Thoracic aorta (tissue), 2 donors: ENCODE measurements around the gene WDR48. TPM values are rescaled to one million over a fixed set of nuclear protein-coding genes. Genes with fewer than 3 reads are reported as not detected.

Experiments used
- ATAC-seq: fragments of 150-250 bp; one replicate; pipeline ENCODE4 v1.8.0; 2017; ENCODE audit warnings: low read depth; ENCODE audit not compliant: insufficient number of reproducible peaks, low FRiP score
- DNase-seq: peaks from one replicate; pipeline ENCODE4 v3.0.0-alpha.2; 2020; ENCODE audit warnings: low spot score
- H3K27ac ChIP-seq, 2 donors: fragments of 200-600 bp; sonication (generic); 1 replicate in 1 of 2; 2 replicates in 1 of 2; pipeline ENCODE4 v1.5.1; 2016; ENCODE audit warnings: mild to moderate bottlenecking in 2 of 2, moderate library complexity in 2 of 2
- H3K27me3 ChIP-seq: fragments of 200-600 bp; sonication (generic); replicated peaks from 2 replicates; pipeline ENCODE4 v1.6.0; 2016; ENCODE audit warnings: mild to moderate bottlenecking; ENCODE audit not compliant: insufficient read depth
- H3K36me3 ChIP-seq: fragments of 200-600 bp; sonication (generic); one replicate; pipeline ENCODE4 v1.5.1; 2016
- H3K4me1 ChIP-seq, 2 donors: fragments of 200-600 bp; sonication (generic); 1 replicate in 1 of 2; 2 replicates in 1 of 2; pipeline versions ENCODE4 v1.5.1 to v1.6.0; 2016; ENCODE audit warnings: low read depth in 2 of 2, mild to moderate bottlenecking in 1 of 2; ENCODE audit not compliant: control insufficient read depth in 1 of 2
- H3K4me3 ChIP-seq: fragments of 200-600 bp; sonication (generic); 2 replicates; pipeline ENCODE4 v1.5.1; 2016; ENCODE audit warnings: mild to moderate bottlenecking
- H3K9me3 ChIP-seq: fragments of 200-600 bp; sonication (generic); 2 replicates; pipeline ENCODE4 v1.5.1; 2016
- CTCF ChIP-seq: fragments of 200-600 bp; sonication (generic); IDR thresholded peaks from one replicate; pipeline ENCODE4 v1.5.1; 2019; ENCODE audit warnings: antibody characterized with exemption
- total RNA-seq, 2 donors: library from RNA; depleted of rRNA; stranded (reverse); fragments of >200 nt; gene quantifications; one replicate each; pipeline versions ENCODE4 v1.1.0 to v1.2.3, GENCODE V29; 2016

WDR48 gene
- total RNA-seq, 2 donors from 2014 or later = 17.7 to 29.9 TPM

DNA sequence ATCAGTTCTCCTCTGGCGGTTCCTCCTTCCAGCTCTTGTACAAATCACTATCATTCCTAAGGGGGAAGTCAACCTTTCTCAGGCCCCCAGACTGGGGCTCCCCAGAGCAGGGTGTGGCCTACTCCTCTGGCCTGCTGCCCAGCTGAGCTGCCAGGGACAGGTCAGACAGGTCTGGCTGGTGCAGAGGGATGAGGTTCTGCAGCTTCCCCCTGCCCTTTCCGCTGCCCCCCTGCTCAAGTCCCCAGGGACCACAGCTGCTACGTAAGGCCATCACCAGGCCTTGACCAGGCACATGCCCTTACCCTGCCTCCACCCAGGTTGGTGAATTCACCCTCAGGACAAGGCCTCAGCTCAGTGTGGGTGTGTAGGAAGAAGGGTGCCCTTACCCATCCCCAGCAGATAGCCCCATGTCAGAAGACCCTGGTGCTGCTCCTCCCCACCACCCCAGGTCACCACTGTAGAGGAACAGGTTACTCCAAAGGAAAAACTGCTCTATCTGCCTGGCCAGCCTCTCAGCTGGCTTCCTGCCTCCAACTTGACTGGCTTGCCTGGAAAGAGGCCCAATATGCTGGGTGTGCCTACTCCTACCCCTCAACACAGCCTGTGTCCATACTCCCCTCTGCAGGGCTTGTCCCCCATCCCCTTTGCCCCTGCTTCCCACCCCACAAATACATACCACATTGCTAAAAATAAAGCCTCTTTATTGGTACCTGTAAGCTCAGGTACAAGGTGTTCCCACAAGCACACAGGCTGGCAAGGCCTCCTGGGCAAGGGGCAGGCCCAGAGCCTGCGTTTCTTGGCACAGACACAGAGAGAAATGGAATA is 89.6 kb downstream of the WDR48 start:
- no peaks in the 10 kb centered on the region for H3K27me3 ChIP-seq
- peaks cover 57% of the 10 kb centered on the region for H3K36me3 ChIP-seq
- ATAC-seq = no peak
- H3K4me3 ChIP-seq = no peak overlapping the region
- TF ChIP-seq CTCF = no peak
- DNase-seq = no peak
- H3K27ac ChIP-seq = peak overlapping the region; percentile 24 to 39
- H3K4me1 ChIP-seq = peaks cover 30 to 51% of the 10 kb centered on the region in 2 donors
- no peaks in the 10 kb centered on the region for H3K9me3 ChIP-seq

- Histone ChIP-seq H3K4me1 (peaks cover 35 to 58% of the 10 kb centered on the region in 2 donors), H3K27me3 (no peaks in the 10 kb centered on the region), H3K27ac (peak overlapping the region; percentile 24 to 39), H3K36me3 (peaks cover 57% of the 10 kb centered on the region), H3K9me3 (no peaks in the 10 kb centered on the region), H3K4me3 (no peak overlapping the region)
- no peak for TF ChIP-seq CTCF
- DNase-seq (no peak), ATAC-seq (no peak)
These were observed 90.3 kb downstream of the WDR48 start for GRCh38 chr3:39142067-39142466.

DNA sequence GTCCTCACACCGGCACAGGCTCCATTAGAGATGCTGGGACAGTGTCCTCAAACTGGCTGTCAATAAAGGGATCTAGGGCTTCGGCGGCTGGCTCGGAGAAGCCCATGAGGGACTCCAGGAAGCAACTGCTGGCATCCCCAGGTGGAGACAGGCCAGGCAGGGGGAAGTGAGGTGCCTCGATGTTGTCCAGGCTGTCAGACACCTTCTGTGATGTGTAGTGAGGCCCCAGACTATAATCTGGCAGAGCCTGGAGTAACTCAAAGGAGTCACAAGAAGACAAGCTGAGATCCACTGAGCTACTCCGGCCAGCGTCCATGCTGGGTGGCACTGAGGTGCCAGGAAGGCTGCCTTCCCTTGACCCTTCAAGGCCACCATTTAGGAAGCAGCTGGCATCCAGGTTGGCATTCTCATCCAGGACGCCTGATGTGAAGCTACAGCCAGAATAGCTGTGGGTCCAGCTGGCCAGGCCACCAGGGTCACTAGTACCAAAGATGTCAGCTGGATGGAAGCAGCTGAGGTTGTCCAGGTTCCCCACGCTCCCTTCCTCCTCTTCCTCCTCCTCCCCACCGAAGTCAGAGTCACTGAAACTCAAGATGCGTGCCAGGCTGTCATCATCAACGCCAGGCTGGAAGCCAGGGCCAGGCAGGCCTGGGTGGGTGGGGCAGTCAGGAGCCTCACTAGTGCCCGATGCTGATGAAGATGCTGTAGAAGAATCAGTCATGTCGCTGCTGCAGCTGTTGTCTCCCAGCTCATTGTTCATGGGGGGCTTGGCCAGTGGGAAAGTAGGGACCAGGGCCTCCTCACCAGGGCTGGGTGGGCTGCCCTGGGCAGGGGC is 91.5 kb downstream of the WDR48 start:
- ATAC-seq (no peak), DNase-seq (no peak)
- Histone ChIP-seq H3K9me3 (no peaks in the 10 kb centered on the region), H3K4me1 (peaks cover 46 to 70% of the 10 kb centered on the region in 2 donors), H3K4me3 (no peak overlapping the region), H3K36me3 (peaks cover 57% of the 10 kb centered on the region), H3K27me3 (no peaks in the 10 kb centered on the region), H3K27ac (no peak overlapping the region)
- TF ChIP-seq CTCF = no peak

GRCh38 chr3:39144095-39144747 is 92.4 kb downstream of the WDR48 start:
- Histone ChIP-seq H3K27me3 (no peaks in the 10 kb centered on the region), H3K4me1 (peaks cover 56 to 75% of the 10 kb centered on the region in 2 donors), H3K9me3 (no peaks in the 10 kb centered on the region), H3K36me3 (peaks cover 57% of the 10 kb centered on the region), H3K27ac (no peak overlapping the region), H3K4me3 (no peak overlapping the region)
- ATAC-seq (no peak), DNase-seq (no peak)
- no peak for TF ChIP-seq CTCF
